HepG2 (cell line): Measurements from ENCODE around the gene TBC1D1. TPM values are rescaled to one million over a fixed set of nuclear protein-coding genes. Genes with fewer than 3 reads are reported as not detected.

Experiments used
- CENPT ChIP-seq: sonication (generic); formaldehyde crosslinking; IDR thresholded peaks from 2 replicates; pipeline ENCODE4 v1.8.0; 2022; ENCODE audit warnings: low read depth, mild to moderate bottlenecking, moderate library complexity, missing genetic modification reagents
- FLYWCH1 ChIP-seq: sonication (generic); formaldehyde crosslinking; IDR thresholded peaks from 2 replicates; pipeline ENCODE4 v1.8.1; 2023; ENCODE audit warnings: mild to moderate bottlenecking, missing genetic modification reagents
- FUBP1 ChIP-seq: sonication (generic); formaldehyde crosslinking; IDR thresholded peaks from 2 replicates; pipeline ENCODE4 v1.5.1; 2020; ENCODE audit warnings: missing genetic modification reagents, mild to moderate bottlenecking, borderline replicate concordance
- HNF1A ChIP-seq, 2 experiments: sonication (generic) in 1 of 2; formaldehyde crosslinking in 1 of 2; IDR thresholded peaks; 2 replicates each; pipeline versions ENCODE4 v1.4.0 to v1.6.1; 2016 to 2020; ENCODE audit warnings: borderline replicate concordance in 1 of 2, low read depth in 1 of 2, mild to moderate bottlenecking in 1 of 2, missing genetic modification reagents in 1 of 2
- KLF6 ChIP-seq: IDR thresholded peaks from 2 replicates; pipeline ENCODE4 v1.8.0; 2016; ENCODE audit warnings: missing biosample characterization, missing genetic modification reagents
- ZC3H13 ChIP-seq: sonication (generic); formaldehyde crosslinking; IDR thresholded peaks from 2 replicates; pipeline ENCODE4 v1.8.1; 2023; ENCODE audit warnings: mild to moderate bottlenecking, missing genetic modification reagents, moderate library complexity
- ZNF138 ChIP-seq: sonication (generic); formaldehyde crosslinking; IDR thresholded peaks from 2 replicates; pipeline ENCODE4 v1.5.0; 2020; ENCODE audit warnings: mild to moderate bottlenecking, low read depth, missing genetic modification reagents
- ZNF329 ChIP-seq: sonication (generic); formaldehyde crosslinking; IDR thresholded peaks from 2 replicates; pipeline ENCODE4 v1.9.0; 2021; ENCODE audit warnings: low read depth, mild to moderate bottlenecking, missing genetic modification reagents
- ZNF335 ChIP-seq: sonication (generic); formaldehyde crosslinking; IDR thresholded peaks from 2 replicates; pipeline ENCODE4 v1.4.0; 2020; ENCODE audit warnings: missing genetic modification reagents
- ZNF382 ChIP-seq: sonication (generic); formaldehyde crosslinking; IDR thresholded peaks from 2 replicates; pipeline ENCODE4 v1.5.0; 2020; ENCODE audit warnings: missing genetic modification reagents, mild to moderate bottlenecking, borderline replicate concordance
- ZNF639 ChIP-seq: conservative IDR thresholded peaks from 2 replicates; pipeline ENCODE4 v1.6.1; 2018; ENCODE audit warnings: missing genetic modification reagents
- ZNF709 ChIP-seq: sonication (generic); formaldehyde crosslinking; IDR thresholded peaks from 2 replicates; pipeline ENCODE4 v1.5.0; 2020; ENCODE audit warnings: mild to moderate bottlenecking, missing genetic modification reagents
- ZNF879 ChIP-seq: sonication (generic); formaldehyde crosslinking; IDR thresholded peaks from 2 replicates; pipeline ENCODE4 v1.8.1; 2023; ENCODE audit warnings: missing genetic modification reagents
- polyA plus RNA-seq, 8 experiments: library from polyadenylated mRNA; depleted of rRNA in 3 of 8; stranded (reverse) in 7 of 8; unstranded in 1 of 8; fragments of >200 nt; fragmentation: Illumina TruSeq in 4 of 8; extraction: Trizol in 4 of 8; gene quantifications; 2 replicates each; pipeline versions ENCODE4 v1.2.1 to v1.2.3, GENCODE V29; 2011 to 2016; ENCODE audit warnings: low read depth in 4 of 8, missing spikeins in 1 of 8, mixed read lengths in 1 of 8; ENCODE audit not compliant: insufficient read depth in 1 of 8
- total RNA-seq, 5 experiments: library from RNA; depleted of rRNA; stranded (reverse); fragments of >200 nt; fragmentation: Illumina TruSeq; extraction: Trizol; gene quantifications; 2 replicates each; pipeline ENCODE4 v1.2.3, GENCODE V29; 2016; ENCODE audit warnings: low read depth in 1 of 5
- TF ChIP-seq, protein P1 (sequence below): IDR thresholded peaks from 2 replicates; pipeline ENCODE4 v1.6.1; 2016; ENCODE audit warnings: missing biosample characterization, missing genetic modification reagents, low read depth
- TF ChIP-seq, protein P2 (sequence below): IDR thresholded peaks from 2 replicates; pipeline ENCODE4 v1.4.0; 2020; ENCODE audit warnings: mild to moderate bottlenecking, missing genetic modification reagents

The TBC1D1 gene
- total and polyA plus RNA-seq, 2 of the 13 experiments (the other 11 are each of a cell fraction or from before 2014, with no cell fraction given) = 37.3 to 62.8 TPM

DNA sequence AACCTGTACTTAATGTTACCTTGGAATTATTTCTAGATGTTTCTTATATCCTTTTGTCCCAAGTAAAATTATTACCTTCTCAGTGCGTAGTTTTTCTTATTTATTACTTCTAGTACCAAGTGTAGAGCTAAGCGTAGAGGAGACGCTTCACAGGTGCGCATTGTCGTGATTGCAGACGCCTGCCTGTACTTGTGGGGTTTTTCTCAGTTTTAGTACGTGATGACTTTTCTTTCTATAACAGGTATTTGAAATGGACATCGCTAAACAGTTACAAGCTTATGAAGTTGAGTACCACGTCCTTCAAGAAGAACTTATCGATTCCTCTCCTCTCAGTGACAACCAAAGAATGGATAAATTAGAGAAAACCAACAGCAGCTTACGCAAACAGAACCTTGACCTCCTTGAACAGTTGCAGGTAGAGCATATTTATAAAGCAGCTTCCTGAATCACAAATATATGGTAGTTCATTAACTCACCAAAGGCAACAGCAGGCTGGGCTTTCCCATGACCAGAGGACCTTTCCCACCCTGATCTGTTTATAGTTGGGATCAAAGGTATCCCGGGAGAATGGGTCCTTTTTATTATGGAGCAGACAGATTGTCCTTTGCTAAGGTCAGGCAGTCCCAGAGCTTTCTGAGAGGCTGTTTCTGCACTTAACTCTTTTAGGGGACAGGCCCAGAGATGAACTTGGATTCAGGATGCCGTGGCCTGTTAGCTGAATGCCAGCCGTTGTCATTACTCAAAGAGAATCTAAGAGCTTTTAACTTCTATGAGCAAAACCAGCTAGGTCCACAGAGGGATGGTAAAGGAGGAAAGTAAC, 242.2 kb downstream of the TBC1D1 start (continued):
- TF ChIP-seq HNF1A (IDR thresholded peaks at IDR 0.05; ENCODE audit: low read depth) = peak; percentile 100
- TF ChIP-seq HNF1A (CRISPR knock-in tag; IDR thresholded peaks at IDR 0.05; ENCODE audit: borderline replicate concordance) = peak; percentile 100
- TF ChIP-seq ZC3H13 = no peak
- TF ChIP-seq FUBP1 (CRISPR knock-in tag) = no peak
- TF ChIP-seq ZNF639 (CRISPR knock-in tag) = peak; percentile 60; the same call in 1 of the 2 replicates
- TF ChIP-seq ZNF329 (CRISPR knock-in tag) = no peak
- no peak for TF ChIP-seq FLYWCH1 (CRISPR knock-in tag)
- no peak for TF ChIP-seq ZNF709 (CRISPR knock-in tag)
- TF ChIP-seq ZNF879 = no peak
- TF ChIP-seq CENPT (CRISPR knock-in tag) = no peak
- TF ChIP-seq, protein P1, sequence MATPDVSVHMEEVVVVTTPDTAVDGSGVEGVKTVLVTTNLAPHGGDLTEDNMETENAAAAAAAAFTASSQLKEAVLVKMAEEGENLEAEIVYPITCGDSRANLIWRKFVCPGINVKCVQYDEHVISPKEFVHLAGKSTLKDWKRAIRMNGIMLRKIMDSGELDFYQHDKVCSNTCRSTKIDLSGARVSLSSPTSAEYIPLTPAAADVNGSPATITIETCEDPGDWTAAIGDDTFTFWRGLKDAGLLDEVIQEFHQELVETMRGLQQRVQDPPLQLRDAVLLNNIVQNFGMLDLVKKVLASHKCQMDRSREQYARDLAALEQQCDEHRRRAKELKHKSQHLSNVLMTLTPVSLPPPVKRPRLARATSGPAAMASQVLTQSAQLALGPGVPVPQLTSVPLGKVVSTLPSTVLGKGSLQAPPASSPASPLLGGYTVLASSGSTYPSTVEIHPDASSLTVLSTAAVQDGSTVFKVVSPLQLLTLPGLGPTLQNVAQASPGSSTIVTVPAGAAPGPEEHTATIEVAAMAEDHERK (CRISPR knock-in tag) = no peak
- no peak for TF ChIP-seq ZNF138
- no peak for TF ChIP-seq ZNF382 (CRISPR knock-in tag)
- TF ChIP-seq, protein P2, sequence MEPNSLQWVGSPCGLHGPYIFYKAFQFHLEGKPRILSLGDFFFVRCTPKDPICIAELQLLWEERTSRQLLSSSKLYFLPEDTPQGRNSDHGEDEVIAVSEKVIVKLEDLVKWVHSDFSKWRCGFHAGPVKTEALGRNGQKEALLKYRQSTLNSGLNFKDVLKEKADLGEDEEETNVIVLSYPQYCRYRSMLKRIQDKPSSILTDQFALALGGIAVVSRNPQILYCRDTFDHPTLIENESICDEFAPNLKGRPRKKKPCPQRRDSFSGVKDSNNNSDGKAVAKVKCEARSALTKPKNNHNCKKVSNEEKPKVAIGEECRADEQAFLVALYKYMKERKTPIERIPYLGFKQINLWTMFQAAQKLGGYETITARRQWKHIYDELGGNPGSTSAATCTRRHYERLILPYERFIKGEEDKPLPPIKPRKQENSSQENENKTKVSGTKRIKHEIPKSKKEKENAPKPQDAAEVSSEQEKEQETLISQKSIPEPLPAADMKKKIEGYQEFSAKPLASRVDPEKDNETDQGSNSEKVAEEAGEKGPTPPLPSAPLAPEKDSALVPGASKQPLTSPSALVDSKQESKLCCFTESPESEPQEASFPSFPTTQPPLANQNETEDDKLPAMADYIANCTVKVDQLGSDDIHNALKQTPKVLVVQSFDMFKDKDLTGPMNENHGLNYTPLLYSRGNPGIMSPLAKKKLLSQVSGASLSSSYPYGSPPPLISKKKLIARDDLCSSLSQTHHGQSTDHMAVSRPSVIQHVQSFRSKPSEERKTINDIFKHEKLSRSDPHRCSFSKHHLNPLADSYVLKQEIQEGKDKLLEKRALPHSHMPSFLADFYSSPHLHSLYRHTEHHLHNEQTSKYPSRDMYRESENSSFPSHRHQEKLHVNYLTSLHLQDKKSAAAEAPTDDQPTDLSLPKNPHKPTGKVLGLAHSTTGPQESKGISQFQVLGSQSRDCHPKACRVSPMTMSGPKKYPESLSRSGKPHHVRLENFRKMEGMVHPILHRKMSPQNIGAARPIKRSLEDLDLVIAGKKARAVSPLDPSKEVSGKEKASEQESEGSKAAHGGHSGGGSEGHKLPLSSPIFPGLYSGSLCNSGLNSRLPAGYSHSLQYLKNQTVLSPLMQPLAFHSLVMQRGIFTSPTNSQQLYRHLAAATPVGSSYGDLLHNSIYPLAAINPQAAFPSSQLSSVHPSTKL (CRISPR knock-in tag) = peak; percentile 99
- TF ChIP-seq ZNF335 (CRISPR knock-in tag) = peak; percentile 71; the same call in 1 of the 2 replicates
- no peak; the same call in 1 of the 2 replicates for TF ChIP-seq KLF6 (CRISPR knock-in tag)
